H1 (cell line): ENCODE results near the gene TCFL5. TPM values are rescaled to one million over a fixed set of nuclear protein-coding genes. Genes with fewer than 3 reads are reported as not detected.

Source experiments
- NANOG ChIP-seq: IDR thresholded peaks from 2 replicates; pipeline ENCODE4 v1.6.1; 2011; ENCODE audit warnings: low read length, low read depth, mild to moderate bottlenecking, inconsistent platforms; ENCODE audit not compliant: insufficient read depth, poor library complexity, severe bottlenecking
- SP4 ChIP-seq: IDR thresholded peaks from 2 replicates; pipeline ENCODE4 v1.6.1; 2012; ENCODE audit warnings: low read length, inconsistent platforms
- ZNF274 ChIP-seq: IDR thresholded peaks from 2 replicates; pipeline ENCODE4 v1.7.0; 2012; ENCODE audit warnings: low read length, borderline replicate concordance; ENCODE audit errors: extremely low read depth
- polyA plus RNA-seq, 7 experiments: library from polyadenylated mRNA; depleted of rRNA in 3 of 7; stranded (reverse) in 5 of 7; unstranded in 2 of 7; fragments of >200 nt in 5 of 7; fragments of 200-250 nt in 2 of 7; gene quantifications; 1 replicate in 5 of 7; 2 replicates in 1 of 7; 4 replicates in 1 of 7; pipeline versions ENCODE4 v1.2.1 to v1.2.3, GENCODE V29; 2011 to 2013; ENCODE audit warnings: missing spikeins in 2 of 7, mixed read lengths in 2 of 7
- total RNA-seq: library from RNA; stranded (reverse); fragmentation: NEBNext Ultra II Directional; extraction: Animal tissue kit (Norgen Biotek cat#: 25700); gene quantifications from 2 replicates; pipeline ENCODE4 v1.2.1, GENCODE V29; 2021

TCFL5 gene
- total and polyA plus RNA-seq, 2 of the 8 experiments (the other 6 are each of a cell fraction or from before 2014, with no cell fraction given): 6.2 to 15.0 TPM

DNA sequence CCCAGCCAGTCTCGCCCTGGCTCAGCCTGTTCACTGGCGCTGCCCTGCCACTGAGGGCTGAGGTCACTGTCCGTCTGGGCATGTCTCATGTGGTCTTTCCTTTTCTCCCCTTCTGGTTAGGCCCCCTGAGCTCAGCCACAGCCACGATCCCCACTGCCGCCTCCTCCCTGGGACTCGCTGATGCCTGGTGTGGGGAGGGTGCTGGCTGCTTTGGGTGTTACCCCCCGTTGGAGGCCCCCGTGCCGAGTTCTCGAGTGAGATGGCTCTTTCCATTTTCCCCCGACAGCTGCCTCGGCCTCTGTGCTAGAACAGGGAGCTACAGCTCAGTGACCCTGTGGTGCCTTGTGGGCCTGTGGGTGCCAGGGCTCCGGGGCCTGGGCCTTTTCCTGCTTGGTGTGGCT is 14.9 kb upstream of the TCFL5 start (continued):
- TF ChIP-seq ZNF274 (no peak), NANOG (no peak), SP4 (no peak)
